ENCODE results near the gene F9. TPM values are rescaled to one million over a fixed set of nuclear protein-coding genes. Genes with fewer than 3 reads are reported as not detected.
"Not testable (repeated sequence)": the region's sequence is repeated elsewhere in the genome, so short reads cannot be mapped to it uniquely, and the experiment has no call there.

The F9 gene
- total and polyA plus RNA-seq, 8 donors, result not detected

DNA sequence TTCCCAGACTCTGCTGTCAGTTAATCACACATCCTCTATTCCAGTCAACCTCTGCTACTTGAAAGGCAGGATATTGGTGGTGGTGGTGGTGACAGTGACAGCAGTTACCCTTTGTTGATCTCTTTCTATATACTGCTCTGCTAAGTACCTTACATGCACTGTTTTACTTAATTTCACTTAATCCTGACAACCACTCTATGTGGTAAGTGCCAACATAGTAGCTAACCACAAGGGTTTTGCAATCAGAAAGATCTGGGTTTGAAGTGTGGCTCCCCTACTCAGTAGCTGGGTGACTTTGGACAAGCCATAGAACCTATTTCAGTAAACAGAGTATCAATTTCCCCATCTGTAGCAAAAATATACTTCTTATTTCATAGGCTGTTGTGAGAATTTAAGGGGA lies 24.2 kb upstream of the F9 start:
- Histone ChIP-seq H3K4me1 (no peaks in the 10 kb centered on the region), H3K27me3 (no peaks in the 10 kb centered on the region), H3K4me3 (no peak overlapping the region), H3K36me3 (no peaks in the 10 kb centered on the region), H3K27ac (no peak overlapping the region), H3K9me3 (no peaks in the 10 kb centered on the region)
- TF ChIP-seq POLR2A (IDR thresholded peaks at IDR 0.05) (no peak), CTCF (IDR thresholded peaks at IDR 0.05) (no peak), POLR2AphosphoS5 (IDR thresholded peaks at IDR 0.05) (no peak), EP300 (IDR thresholded peaks at IDR 0.05) (no peak)
- no peak for DNase-seq
- intact Hi-C loops (cut with DNase I; ENCODE audit: low total_unique reads), result no loop called here

GRCh38 chrX:139508099-139508498 lies 22.4 kb upstream of the F9 start:
- H3K9me3 ChIP-seq, result no peaks in the 10 kb centered on the region
- 46 to 60% (median 59%) methylated on average over 6 to 8 of the region's 8 CpGs for WGBS, 5 donors
- TF ChIP-seq CTCF (IDR thresholded peaks at IDR 0.05) (no peak), POLR2A (IDR thresholded peaks at IDR 0.05) (no peak), POLR2AphosphoS5 (IDR thresholded peaks at IDR 0.05) (no peak), EP300 (IDR thresholded peaks at IDR 0.05) (no peak)
- intact Hi-C loops (cut with DNase I; ENCODE audit: low total_unique reads), result no loop called here
- H3K27ac ChIP-seq, result no peak overlapping the region
- no peak overlapping the region for H3K4me3 ChIP-seq
- no peaks in the 10 kb centered on the region for H3K4me1 ChIP-seq
- no peaks in the 10 kb centered on the region for H3K36me3 ChIP-seq
- no peaks in the 10 kb centered on the region for H3K27me3 ChIP-seq
- DNase-seq, result no peak

DNA sequence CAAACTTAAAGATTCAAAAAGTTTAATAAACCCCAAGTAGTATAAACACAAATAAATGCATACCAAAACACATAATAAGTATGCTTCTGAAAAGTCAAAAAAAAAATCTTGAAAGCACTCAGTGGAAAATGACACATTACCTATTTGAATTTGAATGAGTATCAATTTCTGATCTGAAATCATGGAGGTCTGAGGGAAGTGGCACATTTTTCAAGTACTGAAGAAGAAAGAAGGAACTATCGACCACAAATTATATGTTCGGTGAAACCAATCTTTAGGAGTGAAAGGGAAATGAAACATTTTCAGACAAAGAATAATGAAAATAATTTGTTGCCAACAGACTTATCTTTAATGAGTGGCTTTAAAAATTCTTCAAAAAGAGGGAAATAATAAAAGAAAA lies 12.1 kb upstream of the F9 start:
- no peaks in the 10 kb centered on the region for H3K4me1 ChIP-seq
- no peak overlapping the region for H3K4me3 ChIP-seq
- 87 to 98% (median 92%) methylated on average over 2 of the region's 2 CpGs for WGBS, 5 donors
- H3K27ac ChIP-seq, result no peak overlapping the region
- intact Hi-C loops (cut with DNase I; ENCODE audit: low total_unique reads), result no loop called here
- H3K9me3 ChIP-seq, result peaks cover 0 to 5% (median under 1%) of the 10 kb centered on the region in 4 donors
- H3K36me3 ChIP-seq, result no peaks in the 10 kb centered on the region
- no peak for TF ChIP-seq POLR2A (IDR thresholded peaks at IDR 0.05)
- no peak for TF ChIP-seq EP300 (IDR thresholded peaks at IDR 0.05)
- no peak for TF ChIP-seq POLR2AphosphoS5 (IDR thresholded peaks at IDR 0.05)
- TF ChIP-seq CTCF (IDR thresholded peaks at IDR 0.05), result no peak
- DNase-seq, result no peak
- H3K27me3 ChIP-seq, result no peaks in the 10 kb centered on the region

GRCh38 chrX:139528829-139529228 lies 1.7 kb upstream of the F9 start:
- H3K9me3 ChIP-seq; H3K4me3 ChIP-seq; H3K27me3 ChIP-seq; H3K27ac ChIP-seq; intact Hi-C loops (cut with DNase I; ENCODE audit: low total_unique reads); DNase-seq; H3K36me3 ChIP-seq; H3K4me1 ChIP-seq: not testable (repeated sequence)
- 52 to 93% (median 83%) methylated on average over 2 to 3 of the region's 3 CpGs for WGBS, 5 donors

DNA sequence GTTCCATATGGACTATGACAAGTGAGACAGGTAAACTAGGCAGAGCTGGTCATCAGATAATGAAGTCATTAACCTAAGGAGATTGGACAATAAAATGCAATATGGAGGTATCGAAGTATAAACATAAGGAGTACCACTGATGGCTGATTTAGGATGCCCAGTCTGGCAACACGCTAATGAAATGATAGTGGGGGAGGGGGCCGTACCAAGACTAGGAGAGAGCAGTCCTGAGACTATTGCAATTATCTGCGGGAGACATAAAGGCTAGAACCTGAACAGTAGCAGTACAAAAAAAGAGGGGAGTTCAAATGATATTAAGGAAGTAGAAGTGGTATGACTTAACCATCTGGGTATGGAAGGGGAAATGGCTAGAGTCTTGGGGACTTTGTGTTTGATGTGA lies 2.3 kb downstream of the F9 start:
- TF ChIP-seq POLR2AphosphoS5 (IDR thresholded peaks at IDR 0.05), result no peak
- no peak for TF ChIP-seq CTCF (IDR thresholded peaks at IDR 0.05)
- no peak for TF ChIP-seq POLR2A (IDR thresholded peaks at IDR 0.05)
- TF ChIP-seq EP300 (IDR thresholded peaks at IDR 0.05), result no peak
- Histone ChIP-seq H3K4me1 (no peaks in the 10 kb centered on the region), H3K36me3 (no peaks in the 10 kb centered on the region), H3K27me3 (no peaks in the 10 kb centered on the region), H3K9me3 (no peaks in the 10 kb centered on the region), H3K27ac (no peak overlapping the region), H3K4me3 (no peak overlapping the region)
- WGBS, 5 donors, result 71 to 97% (median 86%) methylated on average over 4 of the region's 4 CpGs
- no peak for DNase-seq
- intact Hi-C loops (cut with DNase I; ENCODE audit: low total_unique reads), result no loop called here
